GM23248 (cell line): ENCODE results near the gene ITGA8. TPM values are rescaled to one million over a fixed set of nuclear protein-coding genes. Genes with fewer than 3 reads are reported as not detected.
A peak's percentile ranks its signal among the peaks of the same experiment; 100 is the strongest.

ENCODE experiments used
- DNase-seq: peaks from one replicate; pipeline ENCODE4 v3.0.0-alpha.2; 2015
- H2AFZ ChIP-seq: fragments of 200-600 bp; sonication (generic); 2 replicates; pipeline ENCODE4 v1.6.1; 2016; ENCODE audit warnings: antibody characterized with exemption
- H3F3A ChIP-seq: fragments of 200-600 bp; sonication (generic); 2 replicates; pipeline ENCODE4 v1.6.1; 2016; ENCODE audit warnings: mild to moderate bottlenecking, antibody characterized with exemption, mixed run types; ENCODE audit not compliant: insufficient read depth
- H3K27ac ChIP-seq: fragments of 200-600 bp; sonication (generic); 2 replicates; pipeline ENCODE4 v1.5.1; 2016; ENCODE audit warnings: mild to moderate bottlenecking
- H3K27me3 ChIP-seq: fragments of 200-600 bp; sonication (generic); replicated peaks from 2 replicates; pipeline ENCODE4 v1.6.1; 2016; ENCODE audit warnings: mild to moderate bottlenecking; ENCODE audit not compliant: insufficient read depth
- H3K36me3 ChIP-seq: fragments of 200-600 bp; sonication (generic); 2 replicates; pipeline ENCODE4 v1.6.1; 2016; ENCODE audit warnings: low read depth, mild to moderate bottlenecking
- H3K4me1 ChIP-seq: fragments of 200-600 bp; sonication (generic); 2 replicates; pipeline ENCODE4 v1.6.1; 2016; ENCODE audit warnings: mild to moderate bottlenecking; ENCODE audit not compliant: insufficient read depth
- H3K4me2 ChIP-seq: fragments of 200-600 bp; sonication (generic); one replicate; pipeline ENCODE4 v1.6.1; 2016; ENCODE audit warnings: mild to moderate bottlenecking; ENCODE audit not compliant: unreplicated experiment
- H3K4me3 ChIP-seq: fragments of 200-600 bp; sonication (generic); 2 replicates; pipeline ENCODE4 v1.5.1; 2016; ENCODE audit warnings: mild to moderate bottlenecking
- H3K79me2 ChIP-seq: fragments of 200-600 bp; sonication (generic); 2 replicates; pipeline ENCODE4 v1.6.1; 2016; ENCODE audit warnings: mild to moderate bottlenecking; ENCODE audit not compliant: insufficient read depth
- H3K9ac ChIP-seq: fragments of 200-600 bp; sonication (generic); 2 replicates; pipeline ENCODE4 v1.6.1; 2016; ENCODE audit warnings: mild to moderate bottlenecking
- H3K9me2 ChIP-seq: fragments of 200-600 bp; sonication (generic); 2 replicates; pipeline ENCODE4 v1.6.1; 2016; ENCODE audit warnings: mixed run types, mild to moderate bottlenecking, moderate library complexity; ENCODE audit not compliant: insufficient read depth
- H3K9me3 ChIP-seq: fragments of 200-600 bp; sonication (generic); one replicate; pipeline ENCODE4 v1.6.1; 2017; ENCODE audit warnings: low read depth
- H4K20me1 ChIP-seq: fragments of 200-600 bp; sonication (generic); 2 replicates; pipeline ENCODE4 v1.6.0; 2016; ENCODE audit not compliant: insufficient read depth
- EZH2 ChIP-seq: fragments of 200-600 bp; sonication (generic); IDR thresholded peaks from 2 replicates; pipeline ENCODE4 v1.6.1; 2018; ENCODE audit warnings: antibody characterized with exemption, mild to moderate bottlenecking; ENCODE audit not compliant: insufficient read depth, poor library complexity, severe bottlenecking
- EZH2phosphoT487 ChIP-seq: fragments of 200-600 bp; sonication (generic); IDR thresholded peaks from 2 replicates; pipeline ENCODE4 v1.6.1; 2018; ENCODE audit warnings: antibody characterized with exemption, moderate library complexity, mild to moderate bottlenecking, low read depth; ENCODE audit not compliant: insufficient read depth
- WGBS, 2 experiments: methylation state at CpG; one replicate each; pipeline ENCODE4 v1.1.6; 2015 to 2017; ENCODE audit warnings: low lambda C conversion rate in 2 of 2, low coverage in 1 of 2; ENCODE audit errors: missing lambda C conversion rate in 2 of 2; 5-methylcytosine and 5-hydroxymethylcytosine counted together
- in situ Hi-C: fragments of 300-500 bp; cut with MboI; formaldehyde crosslinking; loops from 2 replicates; pipeline ENCODE4 v1.15.0; 2020
- polyA plus RNA-seq: library from polyadenylated mRNA; unstranded; fragments of >200 nt; fragmentation: Nextera tagmentation; extraction: Ambion mirVana; gene quantifications from 2 replicates; pipeline ENCODE4 v1.2.1, GENCODE V29; 2016
- total RNA-seq: library from RNA; depleted of rRNA; stranded (reverse); fragments of >200 nt; shearing (Covaris generic); gene quantifications from 2 replicates; pipeline ENCODE4 v1.2.3, GENCODE V29; 2014

ITGA8 gene
- total and polyA plus RNA-seq, 2 experiments from 2014 or later: 0.32 TPM; not detected in 1

DNA sequence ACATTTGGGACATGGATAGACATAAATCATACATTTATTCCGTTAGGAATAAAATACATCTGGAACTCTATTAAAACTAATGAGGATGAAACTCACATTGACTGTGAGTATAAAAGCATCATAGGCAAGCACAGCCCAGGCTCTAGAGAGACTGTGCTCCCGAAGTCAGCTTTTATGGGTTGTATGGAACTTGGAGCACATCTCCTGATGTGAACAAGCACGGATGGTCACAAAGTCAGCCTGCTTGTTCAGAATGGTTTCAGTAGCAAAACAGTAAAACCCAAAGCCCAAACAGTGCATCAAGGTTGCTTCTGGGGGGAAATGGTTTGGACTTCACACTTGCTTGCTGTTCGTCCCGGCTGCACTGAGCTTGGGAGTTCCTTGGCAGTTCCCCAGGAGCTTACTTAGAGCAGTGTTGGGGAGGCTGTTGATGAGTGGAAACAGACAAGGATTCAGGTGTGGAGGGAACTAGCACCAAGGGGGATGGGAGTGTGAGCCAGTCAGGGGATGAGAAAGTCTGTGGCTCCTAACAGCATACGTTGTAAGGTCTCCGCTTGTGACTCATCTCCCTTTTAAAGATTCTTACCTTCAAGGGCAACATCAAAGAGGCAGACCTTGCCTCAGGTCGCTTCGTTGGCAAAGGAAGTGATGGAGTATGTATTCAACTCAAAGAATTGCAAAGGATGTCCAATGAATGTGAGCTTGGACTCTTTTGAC is 19.7 kb upstream of the ITGA8 start:
- Histone ChIP-seq H3K36me3 (no peaks in the 10 kb centered on the region), H3F3A (no peaks in the 10 kb centered on the region), H3K4me3 (no peak overlapping the region), H2AFZ (no peak overlapping the region), H3K79me2 (no peaks in the 10 kb centered on the region), H3K27me3 (peaks cover 11% of the 10 kb centered on the region; the same call in 1 of the 2 replicates), H3K9me3 (no peaks in the 10 kb centered on the region), H3K4me2 (no peak overlapping the region), H3K27ac (no peak overlapping the region), H3K9me2 (no peaks in the 10 kb centered on the region), H4K20me1 (no peaks in the 10 kb centered on the region), H3K9ac (no peak overlapping the region), H3K4me1 (peaks cover 4% of the 10 kb centered on the region; the same call in 1 of the 2 replicates)
- no peak for TF ChIP-seq EZH2
- no peak for TF ChIP-seq EZH2phosphoT487
- 57 to 62% methylated on average over 9 of the region's 9 CpGs for WGBS, 2 experiments
- DNase-seq: no peak
- in situ Hi-C loops: no loop called here

- Histone ChIP-seq H3K36me3 (no peaks in the 10 kb centered on the region), H3K79me2 (no peaks in the 10 kb centered on the region), H2AFZ (no peak overlapping the region), H3K9me3 (no peaks in the 10 kb centered on the region), H3K9ac (no peak overlapping the region), H3K27ac (no peak overlapping the region), H3K27me3 (peaks cover 11% of the 10 kb centered on the region; the same call in 1 of the 2 replicates), H3F3A (no peaks in the 10 kb centered on the region), H3K4me2 (no peak overlapping the region), H3K4me1 (peaks cover 4% of the 10 kb centered on the region; the same call in 1 of the 2 replicates), H4K20me1 (no peaks in the 10 kb centered on the region), H3K4me3 (no peak overlapping the region), H3K9me2 (no peaks in the 10 kb centered on the region)
- in situ Hi-C loops: no loop called here
- TF ChIP-seq EZH2: no peak
- TF ChIP-seq EZH2phosphoT487: no peak
- DNase-seq: peak; percentile 57
- 20 to 25% methylated on average over 10 of the region's 10 CpGs for WGBS, 2 experiments
Observed at GRCh38 chr10:15738270-15738925, 18.7 kb upstream of the ITGA8 start.

DNA sequence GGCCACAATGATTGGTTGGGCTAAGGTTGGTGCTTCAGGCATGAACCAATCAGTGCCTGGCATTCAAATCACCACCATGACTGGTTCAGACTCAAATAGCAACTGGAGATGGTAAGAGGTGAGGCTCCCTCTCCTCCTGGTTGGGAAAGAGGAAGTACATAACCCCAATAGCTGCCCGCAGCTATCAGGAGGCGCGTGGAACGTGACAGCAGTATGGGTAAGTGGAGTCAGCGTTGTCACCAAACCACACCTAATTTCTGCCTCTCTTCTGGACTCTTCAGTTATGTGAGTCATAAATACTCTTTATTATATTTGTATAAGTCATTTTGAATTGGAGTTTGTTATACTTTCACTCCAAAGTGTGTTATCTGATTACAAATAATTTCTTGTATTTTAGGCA is 17.9 kb upstream of the ITGA8 start:
- H3K79me2 ChIP-seq: no peaks in the 10 kb centered on the region
- DNase-seq: peak; percentile 42

DNA sequence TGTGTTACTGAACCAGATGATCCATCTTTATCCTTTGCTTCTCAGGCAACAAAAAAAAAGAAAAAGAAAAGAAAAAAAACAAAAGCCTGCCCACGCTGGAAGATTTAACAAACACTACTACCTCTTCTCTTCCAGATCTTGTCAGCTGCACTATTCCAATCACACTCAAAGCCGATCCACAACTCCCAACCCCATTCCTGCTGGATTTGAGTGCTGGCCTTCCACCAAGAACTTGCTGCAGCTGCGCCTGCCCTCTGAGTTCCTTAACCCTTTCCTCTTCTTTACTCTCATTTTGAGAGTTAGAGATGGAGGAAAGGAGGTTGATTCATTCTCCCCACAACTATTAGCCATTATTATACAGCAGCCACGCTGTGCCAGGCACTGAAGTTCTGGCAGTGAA is 16.0 kb upstream of the ITGA8 start:
- 17 to 19% methylated on average over 4 of the region's 4 CpGs for WGBS, 2 experiments
- no peak for DNase-seq
- no peak overlapping the region for H3K4me2 ChIP-seq
- H2AFZ ChIP-seq: peak overlapping the region; percentile 41
- no peaks in the 10 kb centered on the region for H3K9me3 ChIP-seq
- no peaks in the 10 kb centered on the region for H3K36me3 ChIP-seq
- TF ChIP-seq EZH2phosphoT487 (no peak), EZH2 (no peak)
- in situ Hi-C loops: no loop called here
- no peak overlapping the region for H3K27ac ChIP-seq
- no peak overlapping the region for H3K4me3 ChIP-seq
- H3K79me2 ChIP-seq: no peaks in the 10 kb centered on the region
- 0 out of 2 replicates have a peak, but pooled peaks cover 11% of the 10 kb centered on the region for H3K27me3 ChIP-seq
- no peaks in the 10 kb centered on the region for H4K20me1 ChIP-seq
- H3K4me1 ChIP-seq: peaks cover 4% of the 10 kb centered on the region; the same call in 1 of the 2 replicates
- H3K9me2 ChIP-seq: no peaks in the 10 kb centered on the region
- H3F3A ChIP-seq: no peaks in the 10 kb centered on the region
- H3K9ac ChIP-seq: no peak overlapping the region

More for the DNA sequence above, 17.9 kb upstream of the ITGA8 start:
- Histone ChIP-seq H3K4me3 (no peak overlapping the region), H4K20me1 (no peaks in the 10 kb centered on the region), H2AFZ (0 out of 2 replicates have a peak overlapping the region, but pooled peaks have one; percentile 22), H3K9ac (no peak overlapping the region), H3K9me3 (no peaks in the 10 kb centered on the region), H3K4me2 (no peak overlapping the region), H3K36me3 (no peaks in the 10 kb centered on the region), H3K9me2 (no peaks in the 10 kb centered on the region), H3F3A (no peaks in the 10 kb centered on the region), H3K27ac (no peak overlapping the region), H3K4me1 (peaks cover 4% of the 10 kb centered on the region; the same call in 1 of the 2 replicates), H3K27me3 (peaks cover 11% of the 10 kb centered on the region; the same call in 1 of the 2 replicates)
- WGBS, 2 experiments: 19 to 20% methylated on average over 5 of the region's 5 CpGs
- TF ChIP-seq EZH2 (no peak), EZH2phosphoT487 (no peak)
- in situ Hi-C loops: no loop called here
